ENCODE measurements around the gene TNFSF15. TPM values are rescaled to one million over a fixed set of nuclear protein-coding genes. Genes with fewer than 3 reads are reported as not detected.

TNFSF15 gene
- total RNA-seq, 1 experiment from 2014 or later = not detected

DNA sequence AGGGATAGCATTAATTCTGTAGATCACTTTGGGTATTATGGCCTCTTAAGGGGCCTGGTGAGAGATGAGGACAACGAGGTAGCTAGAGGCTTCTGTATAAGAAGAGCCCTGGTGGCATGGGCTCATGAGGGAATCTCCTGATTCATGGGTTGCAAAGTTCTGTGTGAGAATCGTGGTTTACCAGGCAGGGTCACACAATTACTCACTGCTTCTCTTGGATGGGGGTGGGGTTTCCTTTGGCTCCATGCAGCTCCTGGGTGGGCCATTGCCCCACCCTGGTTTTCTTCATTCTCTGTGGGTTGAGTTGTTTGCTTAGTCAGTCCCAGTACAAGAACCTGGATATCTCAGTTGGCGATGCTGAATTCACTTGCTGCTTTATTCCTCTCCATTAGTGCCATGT lies 30.9 kb upstream of the TNFSF15 start:
- Histone ChIP-seq H3K27me3 (ENCODE audit: insufficient read depth, low read length) (peaks cover 6% of the 10 kb centered on the region), H3K9ac (ENCODE audit: low read length) (no peak overlapping the region), H3K4me2 (ENCODE audit: low read length) (no peak overlapping the region), H3K4me1 (ENCODE audit: control insufficient read depth in 1 of 2, insufficient read depth in 2 of 2, low read length in 2 of 2) (no peaks in the 10 kb centered on the region), H3K9me3 (ENCODE audit: control insufficient read depth in 1 of 2, insufficient read depth in 1 of 2, low read depth in 1 of 2, low read length in 2 of 2) (no peaks in the 10 kb centered on the region), H4K20me1 (ENCODE audit: insufficient read depth) (no peaks in the 10 kb centered on the region), H3K36me3 (ENCODE audit: control insufficient read depth in 1 of 2, insufficient read depth in 2 of 2, low read length in 2 of 2) (no peaks in the 10 kb centered on the region), H3K27ac (ENCODE audit: low read depth, low read length) (no peak overlapping the region), H3K79me2 (ENCODE audit: insufficient read depth, low read length) (no peaks in the 10 kb centered on the region), H3K9me2 (ENCODE audit: insufficient read depth) (no peaks in the 10 kb centered on the region), H3K4me3 (replicated peaks in 1 of 2; ENCODE audit: low read depth in 1 of 2, low read length in 2 of 2) (no peak overlapping the region), H2AFZ (ENCODE audit: low read depth, low read length, poor library complexity, severe bottlenecking) (no peak overlapping the region)
- DNase-seq (ENCODE audit: low read depth, low spot score) = no peak
- no peak for TF ChIP-seq CBX3 (IDR thresholded peaks at IDR 0.05; ENCODE audit: low read depth)
- no peak for TF ChIP-seq SIN3A (IDR thresholded peaks at IDR 0.05; ENCODE audit: low read depth)
- no peak for TF ChIP-seq MAX (IDR thresholded peaks at IDR 0.05)
- TF ChIP-seq EGR1 (IDR thresholded peaks at IDR 0.05; ENCODE audit: low read depth) = no peak
- ChIA-PET RAD21 (ENCODE audit: low non-redundant PET in 1 of 2, low total read pairs in 2 of 2, uncharacterized antibody in 2 of 2, unreplicated experiment in 2 of 2) (interaction anchor here in 1 of 2 experiments (0.5 kb wide), 1 partner anchor 505 kb away, joined by 4 read pairs; no protein-coding TSS in a partner anchor), CTCF (no interaction called here), POLR2A (no interaction called here)
- intact Hi-C loops (cut with micrococcal nuclease) = no loop called here
- ATAC-seq = no peak
- no TSS peak for BruUV-seq (replicated peaks)

GRCh38 chr9:114834386-114834785 lies 28.5 kb upstream of the TNFSF15 start:
- Histone ChIP-seq H3K4me2 (ENCODE audit: low read length) (no peak overlapping the region), H4K20me1 (ENCODE audit: insufficient read depth) (no peaks in the 10 kb centered on the region), H3K4me1 (ENCODE audit: control insufficient read depth in 1 of 2, insufficient read depth in 2 of 2, low read length in 2 of 2) (no peaks in the 10 kb centered on the region), H3K27me3 (ENCODE audit: insufficient read depth, low read length) (peaks cover 6% of the 10 kb centered on the region), H3K9me2 (ENCODE audit: insufficient read depth) (no peaks in the 10 kb centered on the region), H3K9me3 (ENCODE audit: control insufficient read depth in 1 of 2, insufficient read depth in 1 of 2, low read depth in 1 of 2, low read length in 2 of 2) (no peaks in the 10 kb centered on the region), H3K36me3 (ENCODE audit: control insufficient read depth in 1 of 2, insufficient read depth in 2 of 2, low read length in 2 of 2) (no peaks in the 10 kb centered on the region), H2AFZ (ENCODE audit: low read depth, low read length, poor library complexity, severe bottlenecking) (no peak overlapping the region), H3K9ac (ENCODE audit: low read length) (no peak overlapping the region), H3K4me3 (replicated peaks in 1 of 2; ENCODE audit: low read depth in 1 of 2, low read length in 2 of 2) (no peak overlapping the region), H3K27ac (ENCODE audit: low read depth, low read length) (no peak overlapping the region), H3K79me2 (ENCODE audit: insufficient read depth, low read length) (no peaks in the 10 kb centered on the region)
- ChIA-PET POLR2A (no interaction called here), RAD21 (ENCODE audit: low non-redundant PET in 1 of 2, low total read pairs in 2 of 2, uncharacterized antibody in 2 of 2, unreplicated experiment in 2 of 2) (no interaction called here), CTCF (no interaction called here)
- ATAC-seq (no peak), DNase-seq (ENCODE audit: low read depth, low spot score) (no peak)
- BruUV-seq (replicated peaks) = no TSS peak
- intact Hi-C loops (cut with micrococcal nuclease) = no loop called here
- TF ChIP-seq ZFX (IDR thresholded peaks at IDR 0.05) = no peak
- no peak for TF ChIP-seq RAD21 (IDR thresholded peaks at IDR 0.05; ENCODE audit: low read depth)
- no peak for TF ChIP-seq EGR1 (IDR thresholded peaks at IDR 0.05; ENCODE audit: low read depth)
- TF ChIP-seq ZBTB33 (IDR thresholded peaks at IDR 0.05; ENCODE audit: extremely low read depth, insufficient replicate concordance, low read length) = no peak
- TF ChIP-seq MAX (IDR thresholded peaks at IDR 0.05) = no peak
- TF ChIP-seq CEBPB (IDR thresholded peaks at IDR 0.05; ENCODE audit: low read depth) = no peak
- TF ChIP-seq, protein P1, sequence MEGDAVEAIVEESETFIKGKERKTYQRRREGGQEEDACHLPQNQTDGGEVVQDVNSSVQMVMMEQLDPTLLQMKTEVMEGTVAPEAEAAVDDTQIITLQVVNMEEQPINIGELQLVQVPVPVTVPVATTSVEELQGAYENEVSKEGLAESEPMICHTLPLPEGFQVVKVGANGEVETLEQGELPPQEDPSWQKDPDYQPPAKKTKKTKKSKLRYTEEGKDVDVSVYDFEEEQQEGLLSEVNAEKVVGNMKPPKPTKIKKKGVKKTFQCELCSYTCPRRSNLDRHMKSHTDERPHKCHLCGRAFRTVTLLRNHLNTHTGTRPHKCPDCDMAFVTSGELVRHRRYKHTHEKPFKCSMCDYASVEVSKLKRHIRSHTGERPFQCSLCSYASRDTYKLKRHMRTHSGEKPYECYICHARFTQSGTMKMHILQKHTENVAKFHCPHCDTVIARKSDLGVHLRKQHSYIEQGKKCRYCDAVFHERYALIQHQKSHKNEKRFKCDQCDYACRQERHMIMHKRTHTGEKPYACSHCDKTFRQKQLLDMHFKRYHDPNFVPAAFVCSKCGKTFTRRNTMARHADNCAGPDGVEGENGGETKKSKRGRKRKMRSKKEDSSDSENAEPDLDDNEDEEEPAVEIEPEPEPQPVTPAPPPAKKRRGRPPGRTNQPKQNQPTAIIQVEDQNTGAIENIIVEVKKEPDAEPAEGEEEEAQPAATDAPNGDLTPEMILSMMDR (IDR thresholded peaks at IDR 0.05 in 2 of 3, conservative IDR thresholded peaks at IDR 0.05 in 1 of 3; ENCODE audit: borderline replicate concordance in 1 of 3, insufficient read depth in 1 of 3, low read depth in 2 of 3, low read length in 2 of 3) = no peak
- no peak for TF ChIP-seq SRF (IDR thresholded peaks at IDR 0.05; ENCODE audit: low read depth)
- no peak for TF ChIP-seq TCF7L2 (IDR thresholded peaks at IDR 0.05; ENCODE audit: borderline replicate concordance, extremely low read depth, insufficient read depth, insufficient read length)
- TF ChIP-seq ATF3 (IDR thresholded peaks at IDR 0.05) = no peak
- TF ChIP-seq SIN3A (IDR thresholded peaks at IDR 0.05; ENCODE audit: low read depth) = no peak
- TF ChIP-seq FOSL1 (IDR thresholded peaks at IDR 0.05; ENCODE audit: low read depth) = no peak
- no peak for TF ChIP-seq YY1 (IDR thresholded peaks at IDR 0.05; ENCODE audit: extremely low read depth, insufficient replicate concordance, low read depth, low read length)
- TF ChIP-seq JUND (IDR thresholded peaks at IDR 0.05) = no peak
- TF ChIP-seq SP1 (IDR thresholded peaks at IDR 0.05; ENCODE audit: low read depth) = no peak
- TF ChIP-seq ZNF274 (IDR thresholded peaks at IDR 0.05; ENCODE audit: low read depth, low read length) = no peak
- TF ChIP-seq EZH2 (IDR thresholded peaks at IDR 0.05) = no peak
